GM18526 (cell line): ENCODE measurements around the gene VSIG4.

Experiments used
- POLR2A ChIP-seq: IDR thresholded peaks from 3 replicates; pipeline ENCODE4 v1.6.1; 2011; ENCODE audit not compliant: insufficient read length; ENCODE audit errors: extremely low read depth

The VSIG4 gene

GRCh38 chrX:66002824-66003680, 36.8 kb downstream of the VSIG4 start:
- TF ChIP-seq POLR2A = no peak

GRCh38 chrX:66001596-66001995, 38.3 kb downstream of the VSIG4 start:
- TF ChIP-seq POLR2A = no peak

- TF ChIP-seq POLR2A = no peak
Measured at GRCh38 chrX:66000628-66001272, 39.1 kb downstream of the VSIG4 start.

GRCh38 chrX:66000178-66000577, 39.7 kb downstream of the VSIG4 start:
- TF ChIP-seq POLR2A = no peak

- no peak for TF ChIP-seq POLR2A
Measured at GRCh38 chrX:65999563-66000148, 40.2 kb downstream of the VSIG4 start.

DNA sequence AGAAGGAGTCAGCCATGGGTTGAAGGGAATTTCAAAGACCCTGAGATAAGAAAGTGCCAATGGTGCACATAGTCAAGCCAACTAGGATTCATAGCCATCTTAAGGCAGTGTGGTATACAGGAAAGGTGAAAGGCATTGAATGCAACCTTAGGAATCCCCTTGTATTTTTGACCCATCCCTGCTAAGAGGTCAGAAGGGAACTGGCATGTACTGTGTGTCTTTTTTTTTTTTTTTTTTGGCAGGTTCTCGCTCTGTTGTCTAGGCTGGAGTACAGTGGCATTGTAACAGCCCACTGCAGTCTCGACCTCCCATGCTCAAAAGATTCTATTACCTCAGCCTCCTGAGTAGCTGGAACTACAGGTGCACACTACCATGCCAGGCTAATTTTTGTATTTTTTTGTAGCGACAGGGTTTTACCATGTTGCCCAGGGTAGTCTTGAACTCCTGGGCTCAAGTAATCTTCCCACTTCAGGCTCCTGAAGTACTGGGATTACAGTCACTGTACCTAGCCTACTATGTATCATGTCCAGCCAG, 40.8 kb downstream of the VSIG4 start:
- TF ChIP-seq POLR2A = no peak

DNA sequence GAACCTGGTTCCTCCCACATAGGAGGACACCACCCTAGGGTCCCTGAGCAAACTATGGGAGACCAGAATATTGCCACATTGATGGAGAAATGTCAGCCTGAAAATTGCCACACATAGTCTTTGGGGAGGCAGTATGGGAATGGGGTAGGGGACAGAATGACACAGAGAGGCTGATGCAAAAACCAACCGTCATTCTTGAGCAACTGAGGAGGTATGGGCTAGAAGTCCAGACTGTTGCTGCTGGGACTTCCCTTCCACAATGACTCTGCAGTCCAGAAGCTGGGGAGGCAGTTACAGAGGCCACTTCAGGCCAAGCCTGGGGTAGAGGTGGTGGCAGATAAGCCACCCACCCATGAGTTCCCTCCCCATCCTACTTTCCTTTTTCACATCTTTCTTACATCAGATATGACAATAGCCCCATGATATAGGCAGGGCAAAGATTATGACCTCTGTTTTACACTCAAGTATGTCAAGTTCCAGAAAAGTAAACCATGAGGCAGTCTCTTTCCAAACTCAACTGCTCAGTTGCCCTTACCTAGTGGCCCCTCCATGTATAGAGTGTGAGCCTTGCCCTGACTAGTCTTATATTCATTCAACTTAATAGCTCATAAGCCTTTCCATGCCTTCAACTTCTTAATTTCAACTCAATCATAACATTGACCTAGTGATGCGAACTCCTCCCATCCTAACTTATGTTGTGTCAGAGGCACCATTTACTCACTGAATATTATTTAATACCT, 41.7 kb downstream of the VSIG4 start:
- no peak for TF ChIP-seq POLR2A

GRCh38 chrX:65994519-65995506, 45.1 kb downstream of the VSIG4 start:
- no peak for TF ChIP-seq POLR2A

DNA sequence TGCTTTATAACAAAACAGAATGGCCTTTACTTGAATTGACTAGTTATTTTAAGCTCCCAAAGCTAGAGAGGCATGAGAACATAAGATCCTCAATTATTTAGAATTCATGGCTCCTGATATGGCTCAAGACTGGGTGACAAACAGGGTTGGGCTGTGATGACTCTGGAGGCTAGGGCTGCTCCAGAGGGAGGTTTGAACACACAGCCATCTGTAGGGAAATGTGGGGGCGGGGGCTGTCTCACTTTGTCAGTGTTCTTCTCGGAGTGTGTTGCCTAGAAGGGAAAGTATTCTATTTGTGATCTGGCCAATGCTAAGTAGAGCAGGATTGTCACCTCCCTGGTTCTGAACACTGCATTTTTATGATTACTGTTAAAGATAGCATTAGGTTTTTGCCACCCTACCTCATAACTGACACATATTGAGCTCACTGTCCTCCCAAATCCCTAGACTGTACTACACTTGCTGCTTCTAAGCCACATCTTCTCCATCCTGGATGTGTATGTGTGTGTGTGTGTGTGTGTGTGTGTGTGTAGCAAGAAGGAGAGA, 45.9 kb downstream of the VSIG4 start:
- no peak for TF ChIP-seq POLR2A

GRCh38 chrX:65993332-65993731, 46.5 kb downstream of the VSIG4 start:
- no peak for TF ChIP-seq POLR2A

- TF ChIP-seq POLR2A = no peak
Measured at GRCh38 chrX:65990702-65991101, 49.2 kb downstream of the VSIG4 start.

DNA sequence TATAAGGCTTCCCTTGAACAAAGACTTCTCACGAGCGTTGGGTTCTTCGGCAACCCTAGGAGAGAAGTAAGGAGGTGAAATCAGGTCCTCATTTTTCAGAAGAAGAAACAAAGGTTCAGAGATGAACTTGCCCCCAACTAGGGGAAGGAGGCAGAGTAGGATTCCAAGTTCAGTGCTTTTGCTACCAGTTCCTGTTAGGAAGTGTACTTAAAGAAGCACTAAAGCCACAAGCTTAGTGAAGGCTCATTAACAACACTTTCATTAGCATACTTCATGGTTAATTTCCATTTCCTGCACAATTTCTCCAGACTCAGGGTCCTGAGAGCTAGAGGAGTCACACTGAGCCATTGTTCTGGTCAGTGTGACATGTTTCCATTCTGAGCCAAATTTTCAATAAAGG, 52.1 kb downstream of the VSIG4 start:
- no peak for TF ChIP-seq POLR2A

- TF ChIP-seq POLR2A = no peak
Measured at GRCh38 chrX:65985922-65986588, 53.8 kb downstream of the VSIG4 start.
